Panc1 (cell line): ENCODE results near the gene TBX1. TPM values are rescaled to one million over a fixed set of nuclear protein-coding genes. Genes with fewer than 3 reads are reported as not detected.

ENCODE experiments used
- ATAC-seq: fragments of 200-7000 bp; cut with Tn5 transposase; 2 replicates; pipeline ENCODE4 v1.9.1; 2020; ENCODE audit warnings: mild to moderate bottlenecking, moderate library complexity
- BruUV-seq: library from RNA; stranded (reverse); fragments of 400-500 nt; replicated peaks from 2 replicates; lab custom pipeline; 2021; lab: Mats Ljungman, UMichigan
- CTCF ChIA-PET: fragments of 300-600 bp; sonication (Branson Sonifier 250); formaldehyde crosslinking; loops from one replicate; lab custom pipeline; 2022; ENCODE audit warnings: antibody characterized with exemption; lab: Charles Lee
- POLR2A ChIA-PET: fragments of 300-600 bp; sonication (Branson Sonifier 250); formaldehyde crosslinking; loops from one replicate; lab custom pipeline; 2022; ENCODE audit warnings: antibody characterized with exemption; lab: Charles Lee
- DNase-seq: peaks from one replicate; pipeline ENCODE4 v3.0.0-alpha.2; 2010; ENCODE audit warnings: low read depth, low spot score
- H3K27ac ChIP-seq: 2 replicates; pipeline ENCODE4 v1.5.1; 2011; ENCODE audit warnings: mild to moderate bottlenecking, low read length, inconsistent platforms
- H3K27me3 ChIP-seq: fragments of 200-500 bp; sonication (Bioruptor generic); 2 replicates; pipeline ENCODE4 v1.6.0; 2014; ENCODE audit warnings: low read length, inconsistent platforms; ENCODE audit not compliant: control insufficient read depth, insufficient read depth
- H3K36me3 ChIP-seq: fragments of 200-500 bp; sonication (Bioruptor generic); 2 replicates; pipeline ENCODE4 v1.5.1; 2014; ENCODE audit warnings: inconsistent platforms, mild to moderate bottlenecking, low read length, moderate library complexity; ENCODE audit not compliant: control insufficient read depth, insufficient read depth
- H3K4me1 ChIP-seq: 2 replicates; pipeline ENCODE4 v1.5.1; 2011; ENCODE audit warnings: inconsistent platforms, mild to moderate bottlenecking, low read length, moderate library complexity; ENCODE audit not compliant: control insufficient read depth, insufficient read depth
- H3K4me3 ChIP-seq, 2 experiments: 2 replicates each; pipeline ENCODE4 v1.5.1; 2011 to 2012; ENCODE audit warnings: low read depth in 2 of 2, low read length in 2 of 2, mild to moderate bottlenecking in 2 of 2, inconsistent platforms in 1 of 2, moderate library complexity in 1 of 2
- H3K9me3 ChIP-seq: fragments of 200-500 bp; sonication (Bioruptor generic); 2 replicates; pipeline ENCODE4 v1.5.1; 2014; ENCODE audit warnings: low read depth, mild to moderate bottlenecking, inconsistent platforms, low read length, moderate library complexity; ENCODE audit not compliant: control insufficient read depth, insufficient read depth
- POLR2AphosphoS5 ChIP-seq: IDR thresholded peaks from 2 replicates; pipeline ENCODE4 v1.6.1; 2012; ENCODE audit warnings: mild to moderate bottlenecking, low read depth, low read length, moderate library complexity
- SIN3A ChIP-seq: IDR thresholded peaks from 2 replicates; pipeline ENCODE4 v1.6.1; 2012; ENCODE audit warnings: low read depth, mild to moderate bottlenecking, low read length, moderate library complexity, borderline replicate concordance; ENCODE audit not compliant: insufficient read depth
- TCF7L2 ChIP-seq: IDR thresholded peaks from 2 replicates; pipeline ENCODE4 v1.6.1; 2011; ENCODE audit warnings: mild to moderate bottlenecking, low read depth, low read length, inconsistent platforms
- in situ Hi-C: cut with HindIII; loops from 2 replicates; pipeline ENCODE4 v1.10.0; 2016; ENCODE audit warnings: low sequenced_read_pairs, low pct_unique_long_range_greater_than_20kb
- intact Hi-C: fragments of 100-400 bp; cut with micrococcal nuclease; formaldehyde crosslinking; loops from one replicate; pipeline ENCODE4 v1.10.0; 2022; ENCODE audit not compliant: unreplicated experiment
- total RNA-seq: library from RNA; stranded (reverse); gene quantifications from one replicate; pipeline ENCODE4 v1.2.1, GENCODE V29; 2021; ENCODE audit not compliant: unreplicated experiment
- TF ChIP-seq, protein P1 (sequence below): fragments of 450-650 bp; IDR thresholded peaks from 2 replicates; pipeline ENCODE4 v1.5.1; 2017; ENCODE audit warnings: mild to moderate bottlenecking
- TF ChIP-seq, protein P2 (sequence below), 2 experiments: IDR thresholded peaks; 2 replicates each; pipeline ENCODE4 v1.6.1; 2011 to 2012; ENCODE audit warnings: low read depth in 2 of 2, control low read depth in 1 of 2, low read length in 1 of 2, mild to moderate bottlenecking in 1 of 2, moderate library complexity in 1 of 2; ENCODE audit not compliant: insufficient read depth in 1 of 2

Gene TBX1
- total RNA-seq, 1 experiment from 2014 or later = 91.7 TPM

DNA sequence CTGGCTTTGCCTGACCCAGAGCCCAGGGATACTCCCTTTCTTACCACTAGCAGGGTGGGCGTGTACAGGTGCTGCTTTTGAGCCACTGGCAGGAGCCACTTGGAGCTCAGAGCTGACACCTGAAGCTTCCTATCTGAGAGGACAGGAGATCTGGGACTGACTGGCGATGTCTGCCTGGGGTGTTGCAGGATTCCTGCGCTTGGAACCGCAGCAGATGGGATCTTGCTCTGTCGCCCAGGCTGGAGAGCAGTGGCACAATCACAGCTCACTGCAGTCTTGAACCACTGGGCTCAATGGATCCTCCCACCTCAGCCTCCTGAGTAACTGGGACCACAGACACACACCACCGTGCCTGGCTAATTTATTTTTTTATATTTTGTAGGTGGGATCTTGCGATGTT, 19.5 kb upstream of the TBX1 start:
- intact Hi-C loops (no loop called here), in situ Hi-C loops (no loop called here)
- ATAC-seq = no peak
- CTCF ChIA-PET = no interaction called here
- TF ChIP-seq POLR2AphosphoS5 (no peak), SIN3A (no peak), TCF7L2 (no peak)
- TF ChIP-seq, protein P1, sequence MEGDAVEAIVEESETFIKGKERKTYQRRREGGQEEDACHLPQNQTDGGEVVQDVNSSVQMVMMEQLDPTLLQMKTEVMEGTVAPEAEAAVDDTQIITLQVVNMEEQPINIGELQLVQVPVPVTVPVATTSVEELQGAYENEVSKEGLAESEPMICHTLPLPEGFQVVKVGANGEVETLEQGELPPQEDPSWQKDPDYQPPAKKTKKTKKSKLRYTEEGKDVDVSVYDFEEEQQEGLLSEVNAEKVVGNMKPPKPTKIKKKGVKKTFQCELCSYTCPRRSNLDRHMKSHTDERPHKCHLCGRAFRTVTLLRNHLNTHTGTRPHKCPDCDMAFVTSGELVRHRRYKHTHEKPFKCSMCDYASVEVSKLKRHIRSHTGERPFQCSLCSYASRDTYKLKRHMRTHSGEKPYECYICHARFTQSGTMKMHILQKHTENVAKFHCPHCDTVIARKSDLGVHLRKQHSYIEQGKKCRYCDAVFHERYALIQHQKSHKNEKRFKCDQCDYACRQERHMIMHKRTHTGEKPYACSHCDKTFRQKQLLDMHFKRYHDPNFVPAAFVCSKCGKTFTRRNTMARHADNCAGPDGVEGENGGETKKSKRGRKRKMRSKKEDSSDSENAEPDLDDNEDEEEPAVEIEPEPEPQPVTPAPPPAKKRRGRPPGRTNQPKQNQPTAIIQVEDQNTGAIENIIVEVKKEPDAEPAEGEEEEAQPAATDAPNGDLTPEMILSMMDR = no peak
- BruUV-seq = no TSS peak
- no peak overlapping the region for H3K27ac ChIP-seq
- peaks cover 2% of the 10 kb centered on the region; the same call in 1 of the 2 replicates for H3K4me1 ChIP-seq
- no peaks in the 10 kb centered on the region for H3K27me3 ChIP-seq
- no peak overlapping the region for H3K4me3 ChIP-seq
- no peak for DNase-seq
- POLR2A ChIA-PET = no interaction called here
- H3K9me3 ChIP-seq = no peaks in the 10 kb centered on the region
- no peaks in the 10 kb centered on the region for H3K36me3 ChIP-seq

DNA sequence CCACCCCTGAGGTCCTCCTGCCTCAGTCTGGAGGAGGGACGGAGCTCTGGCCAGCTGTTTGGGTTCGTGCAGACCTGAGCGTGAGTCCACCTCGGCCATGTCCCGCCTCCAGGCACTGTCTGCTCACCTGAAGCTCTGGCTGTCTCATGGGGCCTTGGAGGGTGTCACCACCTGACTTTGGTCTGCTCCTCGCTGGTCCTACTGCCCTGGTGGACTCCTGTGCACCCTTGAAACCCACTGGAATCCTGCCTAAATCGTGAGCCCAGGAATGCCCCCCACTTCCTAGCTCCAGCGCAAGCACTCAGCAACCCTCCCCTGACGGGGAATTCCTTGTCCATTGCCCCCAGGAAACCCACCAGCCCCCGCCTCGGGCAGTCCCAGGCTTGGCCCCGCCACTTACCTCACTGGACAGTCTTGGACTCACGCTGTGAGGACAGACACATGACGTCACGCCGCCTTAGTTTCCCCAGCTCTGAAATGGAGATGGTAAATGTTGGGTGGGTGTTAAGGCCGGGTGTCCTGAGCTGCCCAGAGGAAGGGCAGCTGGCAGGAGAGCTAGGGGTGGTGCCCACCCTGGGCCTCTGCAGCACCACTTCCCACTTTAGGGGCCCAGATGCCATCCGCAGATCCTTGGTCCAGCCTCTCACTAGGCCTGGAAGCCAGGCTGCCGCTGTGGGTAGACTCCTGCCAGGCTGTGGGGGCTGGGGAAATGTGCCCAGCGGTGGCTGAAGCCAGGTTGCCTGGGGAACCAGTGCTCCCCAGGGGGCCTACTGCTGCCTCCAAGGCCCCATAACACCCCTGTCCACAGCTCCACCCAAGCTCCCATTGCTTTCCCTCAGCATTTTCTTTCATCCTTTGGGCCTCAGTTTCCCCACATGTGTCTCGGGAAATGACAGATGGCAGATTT, 18.2 kb upstream of the TBX1 start:
- ChIA-PET POLR2A (no interaction called here), CTCF (no interaction called here)
- no peak overlapping the region for H3K27ac ChIP-seq
- DNase-seq = no peak
- no TSS peak for BruUV-seq
- in situ Hi-C loops = no loop called here
- peaks cover 2% of the 10 kb centered on the region; the same call in 1 of the 2 replicates for H3K4me1 ChIP-seq
- intact Hi-C loops = no loop called here
- no peaks in the 10 kb centered on the region for H3K27me3 ChIP-seq
- no peak for ATAC-seq
- H3K36me3 ChIP-seq = no peaks in the 10 kb centered on the region
- H3K9me3 ChIP-seq = no peaks in the 10 kb centered on the region
- no peak overlapping the region for H3K4me3 ChIP-seq
- TF ChIP-seq, protein P1 = no peak
- no peak for TF ChIP-seq SIN3A
- TF ChIP-seq TCF7L2 = no peak
- TF ChIP-seq, protein P2, sequence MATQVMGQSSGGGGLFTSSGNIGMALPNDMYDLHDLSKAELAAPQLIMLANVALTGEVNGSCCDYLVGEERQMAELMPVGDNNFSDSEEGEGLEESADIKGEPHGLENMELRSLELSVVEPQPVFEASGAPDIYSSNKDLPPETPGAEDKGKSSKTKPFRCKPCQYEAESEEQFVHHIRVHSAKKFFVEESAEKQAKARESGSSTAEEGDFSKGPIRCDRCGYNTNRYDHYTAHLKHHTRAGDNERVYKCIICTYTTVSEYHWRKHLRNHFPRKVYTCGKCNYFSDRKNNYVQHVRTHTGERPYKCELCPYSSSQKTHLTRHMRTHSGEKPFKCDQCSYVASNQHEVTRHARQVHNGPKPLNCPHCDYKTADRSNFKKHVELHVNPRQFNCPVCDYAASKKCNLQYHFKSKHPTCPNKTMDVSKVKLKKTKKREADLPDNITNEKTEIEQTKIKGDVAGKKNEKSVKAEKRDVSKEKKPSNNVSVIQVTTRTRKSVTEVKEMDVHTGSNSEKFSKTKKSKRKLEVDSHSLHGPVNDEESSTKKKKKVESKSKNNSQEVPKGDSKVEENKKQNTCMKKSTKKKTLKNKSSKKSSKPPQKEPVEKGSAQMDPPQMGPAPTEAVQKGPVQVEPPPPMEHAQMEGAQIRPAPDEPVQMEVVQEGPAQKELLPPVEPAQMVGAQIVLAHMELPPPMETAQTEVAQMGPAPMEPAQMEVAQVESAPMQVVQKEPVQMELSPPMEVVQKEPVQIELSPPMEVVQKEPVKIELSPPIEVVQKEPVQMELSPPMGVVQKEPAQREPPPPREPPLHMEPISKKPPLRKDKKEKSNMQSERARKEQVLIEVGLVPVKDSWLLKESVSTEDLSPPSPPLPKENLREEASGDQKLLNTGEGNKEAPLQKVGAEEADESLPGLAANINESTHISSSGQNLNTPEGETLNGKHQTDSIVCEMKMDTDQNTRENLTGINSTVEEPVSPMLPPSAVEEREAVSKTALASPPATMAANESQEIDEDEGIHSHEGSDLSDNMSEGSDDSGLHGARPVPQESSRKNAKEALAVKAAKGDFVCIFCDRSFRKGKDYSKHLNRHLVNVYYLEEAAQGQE (IDR thresholded peaks at IDR 0.05; ENCODE audit: insufficient read depth in 1 of 2, low read depth in 2 of 2, low read length in 1 of 2) = no peak
- TF ChIP-seq POLR2AphosphoS5 = no peak
